ENCODE measurements around the gene MUC6. TPM values are rescaled to one million over a fixed set of nuclear protein-coding genes. Genes with fewer than 3 reads are reported as not detected.
A peak's percentile ranks its signal among the peaks of the same experiment; 100 is the strongest.

MUC6 gene
- total RNA-seq, 1 experiment from 2014 or later = 0.07 TPM

GRCh38 chr11:1075341-1075911 lies 38.9 kb upstream of the MUC6 start:
- Histone ChIP-seq H3K9me3 (ENCODE audit: insufficient read depth, low read depth) (no peaks in the 10 kb centered on the region), H3K4me2 (no peak overlapping the region), H3F3A (ENCODE audit: insufficient read depth, low read depth) (no peaks in the 10 kb centered on the region), H3K27me3 (ENCODE audit: insufficient read depth, low read depth) (no peaks in the 10 kb centered on the region), H3K36me3 (ENCODE audit: low read depth) (no peaks in the 10 kb centered on the region), H3K4me3 (no peak overlapping the region), H3K27ac (no peak overlapping the region), H3K9me2 (ENCODE audit: insufficient read depth) (no peaks in the 10 kb centered on the region), H4K20me1 (ENCODE audit: insufficient read depth) (no peaks in the 10 kb centered on the region), H3K79me2 (ENCODE audit: low read depth) (no peaks in the 10 kb centered on the region), H3K4me1 (replicated peaks; ENCODE audit: insufficient read depth) (peaks cover 22% of the 10 kb centered on the region), H2AFZ (no peak overlapping the region)
- CTCF ChIA-PET = no interaction called here
- POLR2A ChIA-PET (ENCODE audit: unreplicated experiment) = no interaction called here
- intact Hi-C loops (cut with micrococcal nuclease; ENCODE audit: unreplicated experiment) = no loop called here
- no peak for DNase-seq
- TF ChIP-seq CTCF (conservative IDR thresholded peaks at IDR 0.05) = no peak
- TF ChIP-seq EZH2 (IDR thresholded peaks at IDR 0.05; ENCODE audit: low read depth) = no peak
- BruUV-seq (replicated peaks) = no TSS peak

- H3K27ac ChIP-seq = no peak within 1 kb of the TSS
- no peak for DNase-seq
- CTCF ChIA-PET = interaction anchor here (0.6 kb wide), 1 partner anchor 1084 kb away, joined by 3 read pairs; no protein-coding TSS in a partner anchor
Measured at GRCh38 chr11:1074244-1075221, 38.0 kb upstream of the MUC6 start, which contains the start of gene MUC2. MUC2 (plus strand) TSS chr11:1074874.

More at GRCh38 chr11:1074244-1075221, 38.0 kb upstream of the MUC6 start, which contains the start of gene MUC2:
- Histone ChIP-seq H3K36me3 (ENCODE audit: low read depth) (no peaks in the 10 kb centered on the region), H3K4me2 (0 out of 2 replicates have a peak within 1 kb of the TSS, but pooled peaks have one; percentile 26), H3K9me2 (ENCODE audit: insufficient read depth) (no peaks in the 10 kb centered on the region), H3K9me3 (ENCODE audit: insufficient read depth, low read depth) (no peaks in the 10 kb centered on the region), H3K4me3 (no peak within 1 kb of the TSS), H3K4me1 (replicated peaks; ENCODE audit: insufficient read depth) (peaks cover 22% of the 10 kb centered on the region), H3F3A (ENCODE audit: insufficient read depth, low read depth) (no peaks in the 10 kb centered on the region), H3K79me2 (ENCODE audit: low read depth) (no peaks in the 10 kb centered on the region), H2AFZ (no peak within 1 kb of the TSS), H4K20me1 (ENCODE audit: insufficient read depth) (no peaks in the 10 kb centered on the region), H3K27me3 (ENCODE audit: insufficient read depth, low read depth) (no peaks in the 10 kb centered on the region)
- no TSS peak for BruUV-seq (replicated peaks)
- intact Hi-C loops (cut with micrococcal nuclease; ENCODE audit: unreplicated experiment) = no loop called here
- POLR2A ChIA-PET (ENCODE audit: unreplicated experiment) = no interaction called here
- TF ChIP-seq EZH2 (IDR thresholded peaks at IDR 0.05; ENCODE audit: low read depth) (no peak), CTCF (conservative IDR thresholded peaks at IDR 0.05) (no peak)
